ENCODE results near the gene ZNF627.
A peak's percentile ranks its signal among the peaks of the same experiment; 100 is the strongest.
"Not testable (repeated sequence)": the region's sequence is repeated elsewhere in the genome, so short reads cannot be mapped to it uniquely, and the experiment has no call there.

The ZNF627 gene

GRCh38 chr19:11597202-11598102 lies at the start of gene ZNF627:
TSS of gene ZNF627 (plus strand) at chr19:11597483. CDS start at chr19:11597628, 145 bp downstream.
- DNase-seq: peak; percentile 99

GRCh38 chr19:11547929-11548700 lies 49.2 kb upstream of the ZNF627 start:
- DNase-seq: no peak

- DNase-seq: no peak
Observed at GRCh38 chr19:11549386-11549953, 47.8 kb upstream of the ZNF627 start.

GRCh38 chr19:11550265-11550664 lies 47.0 kb upstream of the ZNF627 start:
- no peak for DNase-seq

- no peak for DNase-seq
Observed at GRCh38 chr19:11551603-11552235, 45.6 kb upstream of the ZNF627 start.

GRCh38 chr19:11552666-11553372 lies 44.5 kb upstream of the ZNF627 start:
- no peak for DNase-seq

DNA sequence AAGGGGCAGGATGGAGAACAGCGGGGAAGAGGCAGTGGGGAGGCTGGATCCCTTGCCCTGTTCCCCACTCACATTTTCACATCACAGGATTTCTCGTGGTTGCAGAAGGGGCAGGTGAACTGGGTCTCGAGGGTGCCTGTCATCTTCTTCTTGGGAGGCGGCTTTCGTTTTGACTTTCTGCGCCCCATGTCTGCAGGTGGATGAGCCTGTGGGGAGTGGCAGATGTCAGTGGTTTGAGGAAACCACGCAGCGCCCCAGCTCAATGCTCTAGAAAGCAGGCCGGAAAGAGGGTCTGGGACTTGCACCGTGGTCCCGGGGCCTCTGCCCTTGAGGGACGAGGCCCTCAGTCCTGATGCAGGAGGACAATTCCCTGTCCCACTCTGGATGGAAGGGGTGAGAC lies 43.1 kb upstream of the ZNF627 start:
- DNase-seq: no peak

GRCh38 chr19:11555246-11555645 lies 42.0 kb upstream of the ZNF627 start:
- no peak for DNase-seq

DNA sequence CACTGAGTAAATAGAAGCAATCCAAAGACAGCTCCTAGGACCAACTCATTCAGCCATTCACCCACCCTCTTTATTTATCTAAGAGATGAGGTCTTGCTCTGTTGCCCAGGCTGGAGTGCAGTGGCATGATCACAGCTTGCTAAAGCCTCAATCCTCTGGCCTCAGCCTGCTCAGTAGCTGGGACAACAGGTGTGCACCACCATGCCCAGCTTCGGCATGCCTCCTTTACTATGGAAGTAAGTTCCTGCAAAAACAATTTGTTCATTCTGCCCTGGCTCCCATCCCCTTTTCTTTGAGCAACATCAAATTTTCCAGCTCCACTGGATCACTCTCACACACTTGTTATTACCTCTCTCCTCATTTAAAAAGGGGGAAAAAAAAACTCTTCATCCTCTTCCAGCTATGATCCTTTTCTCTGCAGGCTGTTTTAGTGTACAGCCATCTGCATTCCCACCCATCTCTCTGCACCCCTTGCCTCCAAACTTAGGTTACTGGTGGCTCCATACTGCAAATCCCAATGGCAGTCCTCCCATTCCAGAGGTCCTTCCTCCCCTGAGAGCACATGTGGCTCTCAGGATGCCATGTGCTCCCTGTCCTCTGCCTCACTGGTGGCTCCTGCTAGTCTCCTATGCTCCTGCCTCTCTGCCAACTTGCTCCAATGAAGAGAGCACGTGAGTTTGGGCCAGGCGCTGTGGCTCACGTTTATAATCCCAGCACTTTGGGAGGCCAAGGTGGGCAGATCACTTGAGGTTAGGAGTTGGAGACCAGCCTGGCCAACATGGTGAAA lies 40.5 kb upstream of the ZNF627 start:
- no peak for DNase-seq

DNA sequence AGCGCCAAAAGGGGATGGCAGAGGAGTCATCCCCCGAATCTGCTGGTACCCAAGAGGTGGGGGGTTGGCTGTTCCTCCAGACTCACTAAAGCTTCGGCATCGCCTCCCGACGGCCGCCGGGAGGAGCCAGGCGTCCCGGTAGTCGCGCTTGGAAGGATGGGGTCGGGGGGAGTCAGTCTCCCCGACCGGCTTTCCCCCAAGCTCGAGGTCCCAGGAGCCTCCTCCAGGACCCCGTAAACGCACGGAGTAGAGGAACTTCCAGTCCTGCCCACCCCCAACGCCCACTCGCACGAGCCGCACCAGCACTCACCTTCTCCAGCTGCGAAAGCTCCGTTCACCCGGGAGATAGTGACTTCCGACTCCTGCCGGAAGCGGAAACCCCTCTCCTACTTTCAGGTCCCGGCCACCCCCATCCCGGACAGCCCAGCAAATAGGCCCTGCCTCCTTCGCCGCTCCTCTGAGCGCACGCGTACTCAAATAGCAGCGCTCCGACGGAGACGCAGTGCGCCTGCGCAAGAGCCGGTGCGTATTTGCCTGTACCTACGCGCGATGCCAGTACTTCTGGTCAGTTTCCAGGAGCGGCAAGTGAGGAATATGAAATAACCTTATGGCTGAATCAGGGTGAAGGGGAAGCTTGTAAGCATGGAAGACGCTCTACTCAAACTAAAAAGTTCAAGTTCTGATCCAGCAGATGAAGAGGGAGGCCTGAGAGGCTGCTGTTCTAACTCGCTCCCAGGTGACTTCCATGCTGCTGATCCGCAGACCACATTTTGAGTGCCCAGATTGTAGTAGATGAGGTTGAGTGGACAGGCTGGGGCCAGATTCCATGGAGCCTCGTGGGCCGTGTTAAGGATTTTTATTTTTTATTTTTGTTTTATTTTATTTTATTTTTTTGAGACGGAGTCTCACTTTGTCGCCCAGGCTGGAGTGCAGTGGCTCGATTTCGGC lies 38.1 kb upstream of the ZNF627 start, which contains the start of gene ELOF1:
TSS of gene ELOF1 (minus strand) at position 350 of the 948 bp plus-strand sequence. CDS start 4,883 bp downstream, outside the sequence.
- peak; percentile 100 for DNase-seq

DNA sequence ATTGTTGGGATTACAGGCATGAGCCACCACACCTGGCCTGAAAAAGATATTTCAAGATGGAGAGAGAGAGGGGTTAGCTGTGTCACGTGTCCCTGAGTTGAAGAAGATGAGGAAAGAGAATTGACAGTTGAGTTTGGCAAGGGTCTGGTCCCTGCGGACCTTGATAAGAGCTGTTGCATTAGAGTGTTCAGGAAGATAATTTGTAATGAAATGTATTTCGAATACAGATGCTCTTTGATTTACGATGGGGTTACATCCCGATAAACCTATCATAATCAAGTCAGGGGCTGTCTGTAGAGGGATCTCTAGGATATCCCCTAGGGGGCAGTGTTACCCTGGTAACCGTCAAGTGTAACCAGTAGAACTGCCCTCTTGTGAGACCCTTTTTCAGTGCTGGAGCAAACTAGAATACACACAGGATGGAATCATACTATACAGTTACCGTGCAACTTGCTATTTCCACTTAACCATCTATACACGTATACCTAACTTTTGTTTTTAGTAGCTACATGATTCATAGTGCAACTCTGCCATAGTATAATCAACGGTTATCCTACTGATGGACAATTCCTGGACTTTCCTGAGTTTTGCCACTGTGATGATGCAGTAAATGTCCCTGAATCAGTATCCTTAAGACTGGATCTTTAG lies 36.8 kb upstream of the ZNF627 start:
- DNase-seq: peak; percentile 86

DNA sequence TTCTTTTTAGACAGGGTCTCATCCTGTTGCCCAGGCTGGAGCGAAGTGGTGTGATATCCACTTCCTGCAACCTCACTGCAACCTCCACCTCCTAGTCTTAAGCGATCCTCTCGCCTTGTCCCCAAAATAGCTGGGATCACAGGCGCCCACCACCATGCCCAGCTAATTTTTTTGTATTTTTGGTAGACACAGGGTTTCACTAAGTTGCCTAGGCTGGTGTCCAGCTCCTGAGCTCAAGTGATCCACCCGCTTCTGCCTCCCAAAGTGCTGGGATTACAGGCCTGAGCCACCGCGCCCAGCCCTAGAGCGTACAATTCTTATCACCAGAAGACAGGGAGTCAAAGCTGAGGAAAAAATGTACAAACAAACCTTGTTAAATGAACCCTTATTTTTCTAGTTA lies 33.8 kb upstream of the ZNF627 start:
- DNase-seq: no peak

- DNase-seq: not testable (repeated sequence)
Observed at GRCh38 chr19:11564082-11564807, 33.0 kb upstream of the ZNF627 start.

DNA sequence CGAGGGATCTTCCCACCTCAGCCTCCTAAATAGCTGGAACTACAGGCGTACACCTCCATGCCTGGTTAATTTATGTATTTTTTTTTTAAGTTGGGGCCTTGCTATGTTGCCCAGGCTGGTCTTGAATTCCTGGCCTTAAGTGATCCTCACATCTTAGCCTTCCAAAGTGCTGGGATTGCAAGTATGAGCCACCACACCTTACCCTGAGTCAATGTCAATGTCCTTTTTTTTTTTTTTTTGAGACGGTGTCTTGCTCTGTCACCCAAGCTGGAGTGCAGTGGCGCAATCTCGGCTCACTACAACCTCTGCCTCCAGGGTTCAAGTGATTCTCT lies 31.7 kb upstream of the ZNF627 start:
- not testable (repeated sequence) for DNase-seq

- no peak for DNase-seq
Observed at GRCh38 chr19:11566164-11566563, 31.1 kb upstream of the ZNF627 start.

DNA sequence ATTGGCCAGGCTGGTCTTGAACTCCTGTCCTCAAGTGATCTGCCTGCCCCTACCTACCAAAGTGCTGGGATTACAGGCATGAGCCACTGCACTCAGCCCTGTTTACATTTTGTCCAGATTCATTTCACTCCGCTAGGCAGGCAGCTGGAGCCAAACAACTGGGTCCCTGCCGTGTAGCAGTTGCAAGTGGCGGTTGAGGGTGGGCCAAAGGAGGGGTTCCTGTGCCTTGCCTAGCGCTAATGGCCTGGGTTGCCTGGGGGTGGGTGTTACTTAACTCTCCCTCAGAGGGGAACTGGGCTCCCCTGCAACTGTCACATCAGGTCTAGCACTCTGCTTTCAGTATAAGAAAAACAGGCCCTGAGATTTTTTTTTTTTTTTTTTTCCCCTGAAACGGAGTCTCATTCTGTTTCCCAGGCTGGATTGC lies 27.2 kb upstream of the ZNF627 start:
- peak; percentile 21 for DNase-seq

DNA sequence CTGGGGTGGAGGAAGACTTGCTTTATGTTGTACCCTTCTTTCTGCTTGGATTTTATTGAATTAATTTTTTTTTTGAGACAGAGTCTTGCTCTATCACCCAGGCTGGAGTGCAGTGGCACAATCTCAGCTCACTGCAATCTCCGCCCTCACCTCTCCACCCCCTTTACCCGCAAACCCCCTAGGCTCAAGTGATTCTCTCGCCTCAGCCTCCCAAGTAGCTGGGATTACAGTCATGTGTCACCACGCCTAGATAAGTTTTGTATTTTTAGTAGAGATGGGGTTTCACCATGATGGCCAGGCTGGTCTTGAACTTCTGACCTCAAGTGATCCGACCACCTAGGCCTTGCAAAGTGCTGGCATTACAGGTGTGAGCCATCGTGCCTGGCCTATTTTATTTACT lies 23.9 kb upstream of the ZNF627 start:
- DNase-seq: not testable (repeated sequence)

GRCh38 chr19:11573763-11574162 lies 23.5 kb upstream of the ZNF627 start:
- not testable (repeated sequence) for DNase-seq

- DNase-seq: no peak
Observed at GRCh38 chr19:11574689-11575088, 22.6 kb upstream of the ZNF627 start.
